Measurements from ENCODE around the gene PORCN.

GRCh38 chrX:48466696-48467095, 42.1 kb upstream of the PORCN start:
- TF ChIP-seq CTCF (IDR thresholded peaks at IDR 0.05) (no peak), POLR2A (IDR thresholded peaks at IDR 0.05) (no peak)
